ENCODE measurements around the gene MED15. TPM values are rescaled to one million over a fixed set of nuclear protein-coding genes. Genes with fewer than 3 reads are reported as not detected.

MED15 gene
- total RNA-seq, 4 donors from 2014 or later = 37.5 to 69.4 (median 52.7) TPM

DNA sequence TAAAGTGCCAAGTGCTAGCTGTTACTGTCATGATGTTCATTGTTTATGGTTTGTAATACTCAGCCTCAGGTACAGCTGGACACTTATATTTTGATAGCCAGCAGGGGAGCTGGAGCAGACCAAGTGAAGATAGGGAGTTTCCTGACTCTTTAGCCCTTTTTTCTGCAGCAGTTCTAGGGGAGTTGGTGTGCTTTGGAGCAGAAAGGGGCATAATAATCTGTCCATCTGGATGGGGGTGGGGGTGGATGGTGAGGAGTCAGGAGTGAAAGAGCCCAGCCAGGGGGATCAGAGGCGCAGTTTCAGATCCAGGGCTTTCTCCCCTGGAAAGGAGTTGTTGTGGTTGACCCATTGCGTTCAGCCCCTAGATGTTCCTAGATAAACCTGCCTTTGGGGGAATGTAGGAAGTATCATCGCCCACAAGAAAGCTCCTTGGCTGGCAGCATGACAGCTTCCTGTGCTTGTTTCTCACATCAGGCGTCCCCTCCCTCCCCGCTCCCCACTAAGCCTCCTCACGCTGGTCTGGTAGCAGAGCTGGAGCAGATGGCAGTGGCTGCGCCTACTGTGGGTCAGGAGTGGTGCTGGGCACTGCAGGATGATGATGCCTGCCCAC is 41.9 kb downstream of the MED15 start:
- ATAC-seq (no peak), DNase-seq (peak in 1 of 2 donors; percentile 38)
- Histone ChIP-seq H3K9me3 (no peaks in the 10 kb centered on the region), H3K4me1 (peaks cover 58 to 84% of the 10 kb centered on the region in 2 donors), H3K4me3 (no peak overlapping the region), H3K36me3 (peaks cover 0 to 3% of the 10 kb centered on the region in 2 donors), H3K27me3 (no peaks in the 10 kb centered on the region), H3K27ac (peak overlapping the region; percentile 95 to 98 (median 97))
- intact Hi-C loops (cut with DNase I; ENCODE audit: low total_unique reads) (no loop called here), in situ Hi-C loops (cut with MboI; ENCODE audit: low sequenced_read_pairs in 4 of 4) (no loop called here)
- TF ChIP-seq POLR2A (IDR thresholded peaks at IDR 0.05) = no peak
- TF ChIP-seq, protein P1, sequence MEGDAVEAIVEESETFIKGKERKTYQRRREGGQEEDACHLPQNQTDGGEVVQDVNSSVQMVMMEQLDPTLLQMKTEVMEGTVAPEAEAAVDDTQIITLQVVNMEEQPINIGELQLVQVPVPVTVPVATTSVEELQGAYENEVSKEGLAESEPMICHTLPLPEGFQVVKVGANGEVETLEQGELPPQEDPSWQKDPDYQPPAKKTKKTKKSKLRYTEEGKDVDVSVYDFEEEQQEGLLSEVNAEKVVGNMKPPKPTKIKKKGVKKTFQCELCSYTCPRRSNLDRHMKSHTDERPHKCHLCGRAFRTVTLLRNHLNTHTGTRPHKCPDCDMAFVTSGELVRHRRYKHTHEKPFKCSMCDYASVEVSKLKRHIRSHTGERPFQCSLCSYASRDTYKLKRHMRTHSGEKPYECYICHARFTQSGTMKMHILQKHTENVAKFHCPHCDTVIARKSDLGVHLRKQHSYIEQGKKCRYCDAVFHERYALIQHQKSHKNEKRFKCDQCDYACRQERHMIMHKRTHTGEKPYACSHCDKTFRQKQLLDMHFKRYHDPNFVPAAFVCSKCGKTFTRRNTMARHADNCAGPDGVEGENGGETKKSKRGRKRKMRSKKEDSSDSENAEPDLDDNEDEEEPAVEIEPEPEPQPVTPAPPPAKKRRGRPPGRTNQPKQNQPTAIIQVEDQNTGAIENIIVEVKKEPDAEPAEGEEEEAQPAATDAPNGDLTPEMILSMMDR (IDR thresholded peaks at IDR 0.05 in 4 of 5, conservative IDR thresholded peaks at IDR 0.05 in 1 of 5) = no peak

DNA sequence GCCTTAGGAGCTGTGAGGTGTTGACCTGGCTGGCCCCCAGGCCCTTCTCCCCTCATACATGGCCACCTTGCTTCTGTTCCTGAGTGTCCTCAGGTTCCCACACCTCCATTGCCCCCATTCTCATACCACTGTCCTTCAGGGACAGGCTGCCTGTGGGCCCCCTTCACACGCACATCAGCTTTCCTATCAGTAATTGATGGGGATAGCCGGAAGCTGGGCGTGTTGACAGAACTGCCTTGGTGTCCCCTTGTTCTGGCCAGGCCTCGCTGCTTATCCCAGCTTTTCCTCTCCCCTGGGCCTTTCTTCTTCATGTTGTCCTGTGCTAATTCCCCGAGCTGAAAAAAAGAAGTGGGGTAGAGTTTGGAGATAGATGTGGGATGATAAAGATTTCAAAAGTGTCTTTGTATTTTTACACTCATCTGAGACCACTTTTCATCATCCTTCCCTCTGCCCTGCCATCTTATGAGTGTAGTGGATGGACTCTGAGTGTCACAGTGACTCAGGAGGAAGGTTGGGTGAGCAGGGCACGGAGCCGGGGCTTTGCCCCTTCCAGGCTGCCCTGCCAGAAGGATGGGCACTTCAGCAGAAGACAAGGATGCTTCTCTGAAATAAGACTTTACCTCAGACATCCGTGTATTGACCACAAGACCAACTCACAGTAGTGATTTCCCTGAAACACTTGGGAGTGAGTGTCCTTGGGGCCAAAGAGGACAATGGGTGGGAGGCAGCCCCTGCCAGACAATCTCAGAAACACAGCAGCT is 42.8 kb downstream of the MED15 start:
- Histone ChIP-seq H3K27me3 (no peaks in the 10 kb centered on the region), H3K36me3 (no peaks in the 10 kb centered on the region), H3K27ac (peak overlapping the region; percentile 95 to 98 (median 97)), H3K4me3 (no peak overlapping the region), H3K4me1 (peaks cover 67 to 88% of the 10 kb centered on the region in 2 donors), H3K9me3 (no peaks in the 10 kb centered on the region)
- TF ChIP-seq POLR2A (IDR thresholded peaks at IDR 0.05) = no peak
- TF ChIP-seq, protein P1 (IDR thresholded peaks at IDR 0.05 in 4 of 5, conservative IDR thresholded peaks at IDR 0.05 in 1 of 5) = no peak
- ATAC-seq = no peak
- DNase-seq = no peak
- in situ Hi-C loops (cut with MboI; ENCODE audit: low sequenced_read_pairs in 4 of 4) = no loop called here
- intact Hi-C loops (cut with DNase I; ENCODE audit: low total_unique reads) = loop anchor here (2.0 to 10.0 kb wide), 2 partner anchors 17 to 1255 kb away; partner anchors contain the start of gene CLTCL1

DNA sequence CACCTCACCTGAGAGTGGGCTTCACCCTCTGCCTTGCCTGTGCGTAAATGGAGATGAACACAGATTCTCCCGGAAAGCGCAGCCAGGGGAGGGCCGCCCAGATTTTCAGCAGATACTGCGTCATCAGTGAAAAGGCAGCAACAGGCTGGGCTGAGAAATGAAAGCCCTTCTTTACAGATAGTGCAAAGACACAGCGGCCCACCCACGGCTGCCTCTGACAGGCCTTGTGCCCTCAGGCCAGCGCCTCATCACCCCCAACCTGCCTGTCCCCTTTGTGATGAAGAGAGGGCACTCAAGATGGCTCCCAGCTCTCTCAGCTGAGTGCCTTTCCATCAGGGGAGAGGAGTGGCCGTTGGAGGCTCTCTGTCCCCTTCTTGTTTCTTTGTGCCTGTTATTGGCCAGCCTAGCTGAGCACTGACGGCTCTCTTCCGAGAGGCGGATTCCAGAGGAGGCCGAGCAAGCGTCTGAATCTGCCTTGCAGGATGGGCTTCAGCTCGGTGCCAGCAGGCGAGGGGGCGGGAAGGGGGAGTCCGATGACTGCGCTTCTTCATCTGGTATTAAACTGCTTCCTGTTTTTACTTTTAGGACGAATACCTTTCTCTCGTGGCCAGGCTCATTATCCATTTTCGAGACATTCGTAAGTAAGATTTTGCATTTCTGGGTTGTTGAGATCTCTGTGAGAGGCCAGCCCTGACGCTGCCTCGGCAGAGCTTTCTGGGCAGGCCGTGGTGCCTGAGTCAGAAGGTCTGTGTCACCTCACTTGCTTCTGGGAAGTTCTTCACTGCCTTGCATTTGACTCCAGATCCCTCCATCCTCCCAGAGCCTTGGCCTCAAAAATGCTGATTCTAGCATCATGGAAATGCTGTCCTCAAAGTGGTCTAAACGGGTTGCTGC is 43.7 kb downstream of the MED15 start:
- H3K4me3 ChIP-seq = no peak overlapping the region
- no peaks in the 10 kb centered on the region for H3K27me3 ChIP-seq
- no peaks in the 10 kb centered on the region for H3K9me3 ChIP-seq
- peaks cover 76 to 89% of the 10 kb centered on the region in 2 donors for H3K4me1 ChIP-seq
- H3K36me3 ChIP-seq = no peaks in the 10 kb centered on the region
- no peak for TF ChIP-seq POLR2A (IDR thresholded peaks at IDR 0.05)
- TF ChIP-seq, protein P1 (IDR thresholded peaks at IDR 0.05 in 4 of 5, conservative IDR thresholded peaks at IDR 0.05 in 1 of 5) = no peak
- ATAC-seq = no peak
- intact Hi-C loops (cut with DNase I; ENCODE audit: low total_unique reads) (loop anchor here (2.0 to 10.0 kb wide), 2 partner anchors 18 to 1256 kb away; partner anchors contain the start of gene CLTCL1), in situ Hi-C loops (cut with MboI; ENCODE audit: low sequenced_read_pairs in 4 of 4) (no loop called here)
- peak overlapping the region; percentile 95 to 98 (median 97) for H3K27ac ChIP-seq
- DNase-seq = peak in 1 of 2 donors; percentile 56

DNA sequence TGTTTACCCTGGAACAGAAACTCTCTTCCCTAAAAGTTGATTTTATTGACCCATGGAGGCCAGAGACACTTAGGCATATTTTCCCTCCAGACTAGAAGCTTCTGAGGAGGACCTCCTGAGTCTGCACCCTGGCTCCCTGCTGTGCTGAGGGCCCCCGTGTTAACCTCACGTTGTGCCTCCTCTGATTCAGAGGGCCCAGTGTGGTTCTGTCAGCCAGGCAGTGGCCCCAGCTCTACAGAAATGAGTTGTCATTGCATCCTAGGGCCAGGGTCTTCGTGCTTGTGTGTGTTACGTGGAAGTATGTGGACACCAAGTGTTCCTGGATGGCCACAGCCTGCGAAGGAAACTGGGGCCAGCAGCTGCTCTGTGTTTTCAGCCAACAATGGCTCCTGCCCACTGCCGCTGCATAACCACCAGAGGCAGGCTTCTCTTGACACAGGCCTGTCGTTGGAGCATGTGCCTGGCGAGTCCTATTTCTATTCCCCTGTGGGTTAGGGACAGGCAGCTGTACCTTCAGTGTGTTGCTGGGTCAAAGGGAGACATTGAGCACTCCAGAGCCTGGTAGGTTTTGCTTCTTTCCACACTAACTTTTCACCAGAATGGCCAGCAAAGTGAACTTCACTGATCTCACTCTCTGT is 44.5 kb downstream of the MED15 start:
- peak; percentile 53 to 68 for TF ChIP-seq POLR2A (IDR thresholded peaks at IDR 0.05)
- TF ChIP-seq, protein P1 (IDR thresholded peaks at IDR 0.05 in 4 of 5, conservative IDR thresholded peaks at IDR 0.05 in 1 of 5) = peak; percentile 65 to 85 (median 72)
- H3K27ac ChIP-seq = peak overlapping the region; percentile 95 to 98 (median 97)
- in situ Hi-C loops (cut with MboI; ENCODE audit: low sequenced_read_pairs in 4 of 4) (no loop called here), intact Hi-C loops (cut with DNase I; ENCODE audit: low total_unique reads) (loop anchor here (2.0 to 10.0 kb wide), 2 partner anchors 19 to 1257 kb away; partner anchors contain the start of gene CLTCL1)
- H3K9me3 ChIP-seq = no peaks in the 10 kb centered on the region
- peak; percentile 47 to 68 for ATAC-seq
- DNase-seq = peak; percentile 88 to 95
- no peaks in the 10 kb centered on the region for H3K27me3 ChIP-seq
- no peaks in the 10 kb centered on the region for H3K36me3 ChIP-seq
- no peak overlapping the region for H3K4me3 ChIP-seq
- H3K4me1 ChIP-seq = peaks cover 82 to 90% of the 10 kb centered on the region in 2 donors

Measured in gastrocnemius medialis (tissue), 4 donors.